ENCODE measurements around the gene MYOM1.

The MYOM1 gene

GRCh38 chr18:3245853-3246634, 26.3 kb upstream of the MYOM1 start:
- H3K4me1 ChIP-seq (ENCODE audit: control extremely low read depth in 1 of 4, control insufficient read depth in 4 of 4, insufficient read depth in 4 of 4, low read length in 3 of 4): peaks cover 23 to 46% (median 37%) of the 10 kb centered on the region in 4 experiments
- 1% methylated on average over 19 of the region's 29 CpGs for WGBS (ENCODE audit: insufficient coverage)
- H3K9me3 ChIP-seq (ENCODE audit: control extremely low read depth in 1 of 5, control insufficient read depth in 4 of 5, insufficient read depth in 2 of 5, low read depth in 1 of 5, low read length in 4 of 5): peaks cover 0 to 7% (median 6%) of the 10 kb centered on the region in 5 experiments
- peak overlapping the region; percentile 95 to 98 for H3K27ac ChIP-seq (ENCODE audit: insufficient read depth in 1 of 2, low read depth in 1 of 2, low read length in 2 of 2, poor library complexity in 1 of 2, severe bottlenecking in 2 of 2)
- peak; percentile 90 to 95 (median 94) for DNase-seq
- peak overlapping the region; percentile 80 to 99 (median 93) for H3K4me3 ChIP-seq (ENCODE audit: control insufficient read depth in 1 of 7, extremely low read depth in 1 of 7, insufficient read depth in 4 of 7, low read depth in 2 of 7, low read length in 6 of 7)
- no peaks in the 10 kb centered on the region for H3K27me3 ChIP-seq (replicated peaks in 2 of 5; ENCODE audit: control insufficient read depth in 4 of 5, insufficient read depth in 5 of 5, low read length in 4 of 5)
- H3K36me3 ChIP-seq (ENCODE audit: control insufficient read depth in 4 of 4, insufficient read depth in 4 of 4, low read length in 3 of 4): peaks cover 0 to 8% (median 2%) of the 10 kb centered on the region in 4 experiments
- ChIA-PET POLR2A (interaction anchor here (0.6 to 5.8 kb wide), 7 partner anchors 10 to 349 kb away, joined by 3 to 90 read pairs (median 5); partner anchors contain the start of gene MYL12B), CTCF (interaction anchor here (0.7 to 8.9 kb wide), 41 partner anchors 9 to 480 kb away, joined by 3 to 68 read pairs (median 4); partner anchors contain the start of gene MYL12B)

- Histone ChIP-seq H3K4me1 (ENCODE audit: control extremely low read depth in 1 of 4, control insufficient read depth in 4 of 4, insufficient read depth in 4 of 4, low read length in 3 of 4) (peaks cover 17 to 39% (median 32%) of the 10 kb centered on the region in 4 experiments), H3K36me3 (ENCODE audit: control insufficient read depth in 4 of 4, insufficient read depth in 4 of 4, low read length in 3 of 4) (peaks cover 0 to 6% (median 1%) of the 10 kb centered on the region in 4 experiments), H3K27me3 (replicated peaks in 2 of 5; ENCODE audit: control insufficient read depth in 4 of 5, insufficient read depth in 5 of 5, low read length in 4 of 5) (no peaks in the 10 kb centered on the region), H3K4me3 (ENCODE audit: control insufficient read depth in 1 of 7, extremely low read depth in 1 of 7, insufficient read depth in 4 of 7, low read depth in 2 of 7, low read length in 6 of 7) (peak overlapping the region in 3 of 7 experiments; percentile 80 to 98 (median 93)), H3K27ac (ENCODE audit: insufficient read depth in 1 of 2, low read depth in 1 of 2, low read length in 2 of 2, poor library complexity in 1 of 2, severe bottlenecking in 2 of 2) (peak overlapping the region in 1 of 2 experiments; percentile 98), H3K9me3 (ENCODE audit: control extremely low read depth in 1 of 5, control insufficient read depth in 4 of 5, insufficient read depth in 2 of 5, low read depth in 1 of 5, low read length in 4 of 5) (peaks cover 0 to 8% (median 7%) of the 10 kb centered on the region in 5 experiments)
- DNase-seq: no peak
- ChIA-PET CTCF (interaction anchor here (0.8 to 8.9 kb wide), 26 partner anchors 8 to 331 kb away, joined by 3 to 68 read pairs (median 6); partner anchors contain the start of gene MYL12B), POLR2A (no interaction called here)
- WGBS (ENCODE audit: insufficient coverage): 100% methylated on average over 1 of the region's 1 CpG
Observed at GRCh38 chr18:3245185-3245564, 25.4 kb upstream of the MYOM1 start.

- no CpG with 5 or more reads among the region's 2 CpGs for WGBS (ENCODE audit: insufficient coverage)
- ChIA-PET CTCF (interaction anchor here (0.6 to 1.8 kb wide), 11 partner anchors 13 to 244 kb away, joined by 3 to 6 read pairs (median 4); no protein-coding TSS in a partner anchor), POLR2A (no interaction called here)
- H3K9me3 ChIP-seq (ENCODE audit: control extremely low read depth in 1 of 5, control insufficient read depth in 4 of 5, insufficient read depth in 2 of 5, low read depth in 1 of 5, low read length in 4 of 5): peaks cover 0 to 8% (median 7%) of the 10 kb centered on the region in 5 experiments
- no peak overlapping the region for H3K4me3 ChIP-seq (ENCODE audit: control insufficient read depth in 1 of 7, extremely low read depth in 1 of 7, insufficient read depth in 4 of 7, low read depth in 2 of 7, low read length in 6 of 7)
- no peak overlapping the region for H3K27ac ChIP-seq (ENCODE audit: insufficient read depth in 1 of 2, low read depth in 1 of 2, low read length in 2 of 2, poor library complexity in 1 of 2, severe bottlenecking in 2 of 2)
- no peaks in the 10 kb centered on the region for H3K27me3 ChIP-seq (replicated peaks in 2 of 5; ENCODE audit: control insufficient read depth in 4 of 5, insufficient read depth in 5 of 5, low read length in 4 of 5)
- DNase-seq: peak in 1 of 3 donors; percentile 16
- H3K36me3 ChIP-seq (ENCODE audit: control insufficient read depth in 4 of 4, insufficient read depth in 4 of 4, low read length in 3 of 4): peaks cover 0 to 2% (median 0%) of the 10 kb centered on the region in 4 experiments
- H3K4me1 ChIP-seq (ENCODE audit: control extremely low read depth in 1 of 4, control insufficient read depth in 4 of 4, insufficient read depth in 4 of 4, low read length in 3 of 4): no peaks in the 10 kb centered on the region
Observed at GRCh38 chr18:3238742-3239141, 19.0 kb upstream of the MYOM1 start.

GRCh38 chr18:3236470-3236869, 16.7 kb upstream of the MYOM1 start:
- ChIA-PET CTCF (interaction anchor here (1.1 to 1.7 kb wide), 2 partner anchors 9 to 17 kb away, joined by 3 to 6 read pairs; partner anchors contain the start of gene MYOM1), POLR2A (no interaction called here)
- Histone ChIP-seq H3K9me3 (ENCODE audit: control extremely low read depth in 1 of 5, control insufficient read depth in 4 of 5, insufficient read depth in 2 of 5, low read depth in 1 of 5, low read length in 4 of 5) (peaks cover 0 to 5% (median 4%) of the 10 kb centered on the region in 5 experiments), H3K27me3 (replicated peaks in 2 of 5; ENCODE audit: control insufficient read depth in 4 of 5, insufficient read depth in 5 of 5, low read length in 4 of 5) (no peaks in the 10 kb centered on the region), H3K4me3 (ENCODE audit: control insufficient read depth in 1 of 7, extremely low read depth in 1 of 7, insufficient read depth in 4 of 7, low read depth in 2 of 7, low read length in 6 of 7) (no peak overlapping the region), H3K4me1 (ENCODE audit: control extremely low read depth in 1 of 4, control insufficient read depth in 4 of 4, insufficient read depth in 4 of 4, low read length in 3 of 4) (no peaks in the 10 kb centered on the region), H3K27ac (ENCODE audit: insufficient read depth in 1 of 2, low read depth in 1 of 2, low read length in 2 of 2, poor library complexity in 1 of 2, severe bottlenecking in 2 of 2) (no peak overlapping the region), H3K36me3 (ENCODE audit: control insufficient read depth in 4 of 4, insufficient read depth in 4 of 4, low read length in 3 of 4) (peaks cover 0 to under 1% (median 0%) of the 10 kb centered on the region in 4 experiments)
- no peak for DNase-seq
- WGBS (ENCODE audit: insufficient coverage): 97% methylated on average over 4 of the region's 4 CpGs

GRCh38 chr18:3235846-3236245, 16.1 kb upstream of the MYOM1 start:
- no peaks in the 10 kb centered on the region for H3K4me1 ChIP-seq (ENCODE audit: control extremely low read depth in 1 of 4, control insufficient read depth in 4 of 4, insufficient read depth in 4 of 4, low read length in 3 of 4)
- WGBS (ENCODE audit: insufficient coverage): 100% methylated on average over 2 of the region's 2 CpGs
- H3K27ac ChIP-seq (ENCODE audit: insufficient read depth in 1 of 2, low read depth in 1 of 2, low read length in 2 of 2, poor library complexity in 1 of 2, severe bottlenecking in 2 of 2): no peak overlapping the region
- H3K9me3 ChIP-seq (ENCODE audit: control extremely low read depth in 1 of 5, control insufficient read depth in 4 of 5, insufficient read depth in 2 of 5, low read depth in 1 of 5, low read length in 4 of 5): no peaks in the 10 kb centered on the region
- H3K36me3 ChIP-seq (ENCODE audit: control insufficient read depth in 4 of 4, insufficient read depth in 4 of 4, low read length in 3 of 4): no peaks in the 10 kb centered on the region
- no peak overlapping the region for H3K4me3 ChIP-seq (ENCODE audit: control insufficient read depth in 1 of 7, extremely low read depth in 1 of 7, insufficient read depth in 4 of 7, low read depth in 2 of 7, low read length in 6 of 7)
- POLR2A ChIA-PET: no interaction called here
- no peak for DNase-seq
- H3K27me3 ChIP-seq (replicated peaks in 2 of 5; ENCODE audit: control insufficient read depth in 4 of 5, insufficient read depth in 5 of 5, low read length in 4 of 5): no peaks in the 10 kb centered on the region
- CTCF ChIA-PET: interaction anchor here (1.1 kb wide), 1 partner anchor 16 kb away, joined by 3 read pairs; the partner anchor contains the start of gene MYOM1

- no peak for DNase-seq
- no peak overlapping the region for H3K4me3 ChIP-seq (ENCODE audit: control insufficient read depth in 1 of 7, extremely low read depth in 1 of 7, insufficient read depth in 4 of 7, low read depth in 2 of 7, low read length in 6 of 7)
- no peaks in the 10 kb centered on the region for H3K4me1 ChIP-seq (ENCODE audit: control extremely low read depth in 1 of 4, control insufficient read depth in 4 of 4, insufficient read depth in 4 of 4, low read length in 3 of 4)
- H3K36me3 ChIP-seq (ENCODE audit: control insufficient read depth in 4 of 4, insufficient read depth in 4 of 4, low read length in 3 of 4): no peaks in the 10 kb centered on the region
- POLR2A ChIA-PET: no interaction called here
- no peaks in the 10 kb centered on the region for H3K27me3 ChIP-seq (replicated peaks in 2 of 5; ENCODE audit: control insufficient read depth in 4 of 5, insufficient read depth in 5 of 5, low read length in 4 of 5)
- no peak overlapping the region for H3K27ac ChIP-seq (ENCODE audit: insufficient read depth in 1 of 2, low read depth in 1 of 2, low read length in 2 of 2, poor library complexity in 1 of 2, severe bottlenecking in 2 of 2)
- WGBS (ENCODE audit: insufficient coverage): 81% methylated on average over 5 of the region's 5 CpGs
- H3K9me3 ChIP-seq (ENCODE audit: control extremely low read depth in 1 of 5, control insufficient read depth in 4 of 5, insufficient read depth in 2 of 5, low read depth in 1 of 5, low read length in 4 of 5): no peaks in the 10 kb centered on the region
- CTCF ChIA-PET: interaction anchor here (0.7 to 0.8 kb wide), 2 partner anchors 56 to 82 kb away, joined by 3 to 7 read pairs; no protein-coding TSS in a partner anchor
Observed at GRCh38 chr18:3234457-3234856, 14.7 kb upstream of the MYOM1 start.

Data from common myeloid progenitor, CD34-positive (primary cell).